Fibroblast of villous mesenchyme (primary cell): ENCODE results near the gene DOCK11. TPM values are rescaled to one million over a fixed set of nuclear protein-coding genes. Genes with fewer than 3 reads are reported as not detected.
A peak's percentile ranks its signal among the peaks of the same experiment; 100 is the strongest.

Source experiments
- DNase-seq: peaks from one replicate; pipeline ENCODE4 v3.0.0-alpha.2; 2010; ENCODE audit warnings: low read depth
- H3K4me3 ChIP-seq: 2 replicates; pipeline ENCODE4 v1.5.1; 2011; ENCODE audit warnings: low read depth, mild to moderate bottlenecking, low read length
- CTCF ChIP-seq: IDR thresholded peaks from 2 replicates; pipeline ENCODE4 v1.5.1; 2012; ENCODE audit warnings: low read depth, mild to moderate bottlenecking, low read length; ENCODE audit not compliant: insufficient read depth
- total RNA-seq: library from RNA; depleted of rRNA; stranded (reverse); fragments of >200 nt; gene quantifications from 2 replicates; pipeline ENCODE4 v1.2.3, GENCODE V29; 2012

The DOCK11 gene
- total RNA-seq, 1 donor: 50.1 TPM

- no peak overlapping the region for H3K4me3 ChIP-seq
- peak; percentile 13 for DNase-seq
- TF ChIP-seq CTCF: no peak
Observed at GRCh38 chrX:118655561-118656246, 160.1 kb downstream of the DOCK11 start.

- no peak overlapping the region for H3K4me3 ChIP-seq
- no peak for DNase-seq
- no peak for TF ChIP-seq CTCF
Observed at GRCh38 chrX:118657413-118657812, 161.8 kb downstream of the DOCK11 start.

- no peak overlapping the region for H3K4me3 ChIP-seq
- DNase-seq: peak; percentile 42
Observed at GRCh38 chrX:118660085-118660484, 164.5 kb downstream of the DOCK11 start.

GRCh38 chrX:118665204-118665603 is 169.6 kb downstream of the DOCK11 start:
- DNase-seq: no peak
- H3K4me3 ChIP-seq: no peak overlapping the region
- no peak for TF ChIP-seq CTCF

More at GRCh38 chrX:118660085-118660484, 164.5 kb downstream of the DOCK11 start:
- TF ChIP-seq CTCF: no peak

- no peak for TF ChIP-seq CTCF
- H3K4me3 ChIP-seq: no peak overlapping the region
- no peak for DNase-seq
Observed at GRCh38 chrX:118666521-118666920, 170.9 kb downstream of the DOCK11 start.

- H3K4me3 ChIP-seq: no peak overlapping the region
- no peak for DNase-seq
- TF ChIP-seq CTCF: no peak
Observed at GRCh38 chrX:118669435-118669834, 173.8 kb downstream of the DOCK11 start.
